ENCODE results near the gene ATAD3B. TPM values are rescaled to one million over a fixed set of nuclear protein-coding genes. Genes with fewer than 3 reads are reported as not detected.
"Not testable (repeated sequence)": the region's sequence is repeated elsewhere in the genome, so short reads cannot be mapped to it uniquely, and the experiment has no call there.

Gene ATAD3B
- polyA plus RNA-seq, 1 donor (not counting 4 experiments of a cell fraction or from before 2014, with no cell fraction given) = 20.6 TPM

GRCh38 chr1:1521331-1521730 is 49.8 kb downstream of the ATAD3B start:
- Histone ChIP-seq H3K4me2 (ENCODE audit: control insufficient read depth, extremely low read depth, insufficient read depth, low read depth, low read length) (no peak overlapping the region), H3K27me3 (ENCODE audit: control insufficient read depth, extremely low read depth, insufficient read depth, low read length) (no peaks in the 10 kb centered on the region), H2AFZ (ENCODE audit: control insufficient read depth, low read length) (no peak overlapping the region), H3K79me2 (ENCODE audit: control insufficient read depth, insufficient read depth, low read length) (no peaks in the 10 kb centered on the region), H4K20me1 (ENCODE audit: control insufficient read depth, extremely low read depth, insufficient read depth, low read length) (no peaks in the 10 kb centered on the region), H3K4me3 (ENCODE audit: control insufficient read depth in 2 of 3, extremely low read depth in 1 of 3, insufficient read depth in 2 of 3, low read depth in 1 of 3, low read length in 3 of 3) (no peak overlapping the region), H3K9me1 (ENCODE audit: control insufficient read depth, extremely low read depth, insufficient read depth, low read length) (peaks cover 2% of the 10 kb centered on the region), H3K9me3 (ENCODE audit: control insufficient read depth, low read depth, low read length) (no peaks in the 10 kb centered on the region), H3K27ac (ENCODE audit: control insufficient read depth, insufficient read depth, low read length) (no peak overlapping the region), H3K36me3 (ENCODE audit: control insufficient read depth in 2 of 2, extremely low read depth in 1 of 2, insufficient read depth in 2 of 2, low read length in 2 of 2) (peaks cover 5 to 9% of the 10 kb centered on the region in 2 experiments), H3K4me1 (ENCODE audit: control insufficient read depth, extremely low read depth, insufficient read depth, low read length) (no peaks in the 10 kb centered on the region), H3K9ac (ENCODE audit: control insufficient read depth, extremely low read depth, insufficient read depth, low read length) (no peak overlapping the region)
- TF ChIP-seq CTCF (optimal IDR thresholded peaks at IDR 0.05 in 1 of 3, IDR thresholded peaks at IDR 0.05 in 1 of 3, conservative IDR thresholded peaks at IDR 0.05 in 1 of 3; ENCODE audit: extremely low read depth in 1 of 3, insufficient read depth in 2 of 3, low read length in 3 of 3) = no peak
- TF ChIP-seq EZH2 (IDR thresholded peaks at IDR 0.05; ENCODE audit: low read length) = no peak
- DNase-seq (ENCODE audit: low read depth, low spot score) (no peak), FAIRE-seq (no peak)
- dilution Hi-C loops (cut with MboI; ENCODE audit: extremely low pct_ligation_motif_present, low sequenced_read_pairs) = no loop called here

GRCh38 chr1:1522536-1522935 is 51.0 kb downstream of the ATAD3B start:
- FAIRE-seq; dilution Hi-C loops (cut with MboI; ENCODE audit: extremely low pct_ligation_motif_present, low sequenced_read_pairs): not testable (repeated sequence)
- peaks cover 9 to 11% of the 10 kb centered on the region in 2 experiments for H3K36me3 ChIP-seq (ENCODE audit: control insufficient read depth in 2 of 2, extremely low read depth in 1 of 2, insufficient read depth in 2 of 2, low read length in 2 of 2)

GRCh38 chr1:1523226-1523625 is 51.7 kb downstream of the ATAD3B start:
- H2AFZ ChIP-seq (ENCODE audit: control insufficient read depth, low read length); H3K4me3 ChIP-seq (ENCODE audit: control insufficient read depth in 2 of 3, extremely low read depth in 1 of 3, insufficient read depth in 2 of 3, low read depth in 1 of 3, low read length in 3 of 3); H3K9me3 ChIP-seq (ENCODE audit: control insufficient read depth, low read depth, low read length); H3K9me1 ChIP-seq (ENCODE audit: control insufficient read depth, extremely low read depth, insufficient read depth, low read length); H3K36me3 ChIP-seq (ENCODE audit: control insufficient read depth in 2 of 2, extremely low read depth in 1 of 2, insufficient read depth in 2 of 2, low read length in 2 of 2); H3K79me2 ChIP-seq (ENCODE audit: control insufficient read depth, insufficient read depth, low read length); DNase-seq (ENCODE audit: low read depth, low spot score); H4K20me1 ChIP-seq (ENCODE audit: control insufficient read depth, extremely low read depth, insufficient read depth, low read length); H3K9ac ChIP-seq (ENCODE audit: control insufficient read depth, extremely low read depth, insufficient read depth, low read length); H3K4me2 ChIP-seq (ENCODE audit: control insufficient read depth, extremely low read depth, insufficient read depth, low read depth, low read length); H3K27me3 ChIP-seq (ENCODE audit: control insufficient read depth, extremely low read depth, insufficient read depth, low read length); dilution Hi-C loops (cut with MboI; ENCODE audit: extremely low pct_ligation_motif_present, low sequenced_read_pairs); H3K4me1 ChIP-seq (ENCODE audit: control insufficient read depth, extremely low read depth, insufficient read depth, low read length); H3K27ac ChIP-seq (ENCODE audit: control insufficient read depth, insufficient read depth, low read length); FAIRE-seq: not testable (repeated sequence)

More at GRCh38 chr1:1522536-1522935, 51.0 kb downstream of the ATAD3B start:
- not testable (repeated sequence) for H3K27me3 ChIP-seq (ENCODE audit: control insufficient read depth, extremely low read depth, insufficient read depth, low read length); H3K79me2 ChIP-seq (ENCODE audit: control insufficient read depth, insufficient read depth, low read length); H4K20me1 ChIP-seq (ENCODE audit: control insufficient read depth, extremely low read depth, insufficient read depth, low read length); H3K9me3 ChIP-seq (ENCODE audit: control insufficient read depth, low read depth, low read length); H3K27ac ChIP-seq (ENCODE audit: control insufficient read depth, insufficient read depth, low read length); DNase-seq (ENCODE audit: low read depth, low spot score); H2AFZ ChIP-seq (ENCODE audit: control insufficient read depth, low read length); H3K4me2 ChIP-seq (ENCODE audit: control insufficient read depth, extremely low read depth, insufficient read depth, low read depth, low read length); H3K9me1 ChIP-seq (ENCODE audit: control insufficient read depth, extremely low read depth, insufficient read depth, low read length); H3K4me1 ChIP-seq (ENCODE audit: control insufficient read depth, extremely low read depth, insufficient read depth, low read length); H3K4me3 ChIP-seq (ENCODE audit: control insufficient read depth in 2 of 3, extremely low read depth in 1 of 3, insufficient read depth in 2 of 3, low read depth in 1 of 3, low read length in 3 of 3); H3K9ac ChIP-seq (ENCODE audit: control insufficient read depth, extremely low read depth, insufficient read depth, low read length)

- H4K20me1 ChIP-seq (ENCODE audit: control insufficient read depth, extremely low read depth, insufficient read depth, low read length); H3K9me3 ChIP-seq (ENCODE audit: control insufficient read depth, low read depth, low read length); H3K9ac ChIP-seq (ENCODE audit: control insufficient read depth, extremely low read depth, insufficient read depth, low read length); H3K27me3 ChIP-seq (ENCODE audit: control insufficient read depth, extremely low read depth, insufficient read depth, low read length); H3K27ac ChIP-seq (ENCODE audit: control insufficient read depth, insufficient read depth, low read length); H3K36me3 ChIP-seq (ENCODE audit: control insufficient read depth in 2 of 2, extremely low read depth in 1 of 2, insufficient read depth in 2 of 2, low read length in 2 of 2); H3K79me2 ChIP-seq (ENCODE audit: control insufficient read depth, insufficient read depth, low read length); H2AFZ ChIP-seq (ENCODE audit: control insufficient read depth, low read length); DNase-seq (ENCODE audit: low read depth, low spot score); H3K4me1 ChIP-seq (ENCODE audit: control insufficient read depth, extremely low read depth, insufficient read depth, low read length); FAIRE-seq; H3K9me1 ChIP-seq (ENCODE audit: control insufficient read depth, extremely low read depth, insufficient read depth, low read length); H3K4me2 ChIP-seq (ENCODE audit: control insufficient read depth, extremely low read depth, insufficient read depth, low read depth, low read length); H3K4me3 ChIP-seq (ENCODE audit: control insufficient read depth in 2 of 3, extremely low read depth in 1 of 3, insufficient read depth in 2 of 3, low read depth in 1 of 3, low read length in 3 of 3); dilution Hi-C loops (cut with MboI; ENCODE audit: extremely low pct_ligation_motif_present, low sequenced_read_pairs): not testable (repeated sequence)
These were observed 52.1 kb downstream of the ATAD3B start for GRCh38 chr1:1523651-1524050.
